B cell (primary cell): ENCODE data around the gene DDX24. TPM values are rescaled to one million over a fixed set of nuclear protein-coding genes. Genes with fewer than 3 reads are reported as not detected.

Source experiments
- ATAC-seq: fragments of 200-7000 bp; cut with Tn5 transposase; one replicate; pipeline ENCODE4 v1.10.0; 2021; ENCODE audit warnings: low read depth, mild to moderate bottlenecking, moderate number of reproducible peaks, moderate library complexity
- CTCF ChIA-PET: fragments of 350-600 bp; sonication (Branson Sonifier 250); formaldehyde crosslinking; loops from one replicate; lab custom pipeline; 2021; ENCODE audit warnings: antibody characterized with exemption, inconsistent platforms; lab: Charles Lee
- POLR2A ChIA-PET: fragments of 350-600 bp; sonication (Branson Sonifier 250); formaldehyde crosslinking; loops from one replicate; lab custom pipeline; 2021; ENCODE audit warnings: antibody characterized with exemption; lab: Charles Lee
- DNase-seq: peaks from one replicate; pipeline ENCODE4 v3.0.0; 2013
- H2AFZ ChIP-seq: 2 replicates; pipeline ENCODE4 v1.6.1; 2012; ENCODE audit warnings: mild to moderate bottlenecking, low read depth, low read length; ENCODE audit not compliant: insufficient read depth, poor library complexity, severe bottlenecking
- H3K27ac ChIP-seq, 2 donors: 1 replicate in 1 of 2; 2 replicates in 1 of 2; pipeline ENCODE4 v1.5.1; 2012 to 2013; ENCODE audit warnings: low read length in 2 of 2, mild to moderate bottlenecking in 2 of 2, moderate library complexity in 1 of 2
- H3K27me3 ChIP-seq, 4 experiments: fragments of 200-600 bp in 1 of 4; sonication (generic) in 1 of 4; replicated peaks in 1 of 4; 1 replicate in 2 of 4; 2 replicates in 2 of 4; pipeline versions ENCODE4 v1.6.1 to v1.7.0; 2013 to 2016; ENCODE audit warnings: low read length in 3 of 4, mild to moderate bottlenecking in 2 of 4, mixed read lengths in 1 of 4, moderate library complexity in 1 of 4; ENCODE audit not compliant: insufficient read depth in 4 of 4, control insufficient read depth in 3 of 4; ENCODE audit errors: control extremely low read depth in 1 of 4
- H3K36me3 ChIP-seq, 2 experiments: replicated peaks in 1 of 2; 1 replicate in 1 of 2; 2 replicates in 1 of 2; pipeline versions ENCODE4 v1.6.1 to v1.7.1; 2013; ENCODE audit warnings: low read length in 1 of 2; ENCODE audit not compliant: insufficient read depth in 2 of 2, control insufficient read depth in 1 of 2; ENCODE audit errors: control extremely low read depth in 1 of 2, extremely low read depth in 1 of 2
- H3K4me1 ChIP-seq, 2 donors: fragments of 200-600 bp in 1 of 2; sonication (generic) in 1 of 2; 1 replicate in 1 of 2; 2 replicates in 1 of 2; pipeline versions ENCODE4 v1.5.1 to v1.6.1; 2013 to 2017; ENCODE audit warnings: low read length in 2 of 2; ENCODE audit not compliant: control insufficient read depth in 2 of 2, insufficient read depth in 2 of 2
- H3K4me2 ChIP-seq: replicated peaks from 2 replicates; pipeline ENCODE3; 2012; ENCODE audit warnings: mild to moderate bottlenecking, low read depth, low read length; ENCODE audit not compliant: poor library complexity, severe bottlenecking
- H3K4me3 ChIP-seq, 5 experiments: fragments of 200-600 bp in 1 of 5; sonication (generic) in 1 of 5; 1 replicate in 3 of 5; 2 replicates in 2 of 5; pipeline versions ENCODE4 v1.5.1 to v1.7.0; 2011 to 2016; ENCODE audit warnings: low read length in 4 of 5, mild to moderate bottlenecking in 4 of 5, low read depth in 2 of 5, control low read depth in 1 of 5, moderate library complexity in 1 of 5; ENCODE audit not compliant: insufficient read depth in 1 of 5; ENCODE audit errors: control extremely low read depth in 1 of 5, extremely low read depth in 1 of 5
- H3K79me2 ChIP-seq: fragments of 200-600 bp; sonication (generic); one replicate; pipeline ENCODE4 v1.6.0; 2016; ENCODE audit warnings: low read length; ENCODE audit not compliant: control insufficient read depth, insufficient read depth
- H3K9ac ChIP-seq: fragments of 200-600 bp; sonication (generic); 2 replicates; pipeline ENCODE4 v1.6.1; 2017; ENCODE audit warnings: mild to moderate bottlenecking, low read length, moderate library complexity
- H3K9me3 ChIP-seq, 3 donors: one replicate each; pipeline versions ENCODE4 v1.6.1 to v1.7.1; 2013; ENCODE audit warnings: low read length in 2 of 3; ENCODE audit not compliant: control insufficient read depth in 2 of 3, insufficient read depth in 1 of 3; ENCODE audit errors: control extremely low read depth in 1 of 3
- H4K20me1 ChIP-seq: 2 replicates; pipeline ENCODE4 v1.6.0; 2012; ENCODE audit warnings: mild to moderate bottlenecking, low read length; ENCODE audit not compliant: insufficient read depth, control insufficient read depth, poor library complexity, severe bottlenecking
- H3K27ac Mint-ChIP-seq: one replicate; pipeline ENCODE4 v1.8.0; 2021; ENCODE audit warnings: mixed read lengths
- H3K27me3 Mint-ChIP-seq: one replicate; pipeline ENCODE4 v1.8.0; 2021; ENCODE audit warnings: mixed read lengths
- H3K4me1 Mint-ChIP-seq: one replicate; pipeline ENCODE4 v1.8.0; 2021; ENCODE audit warnings: mixed read lengths
- H3K4me3 Mint-ChIP-seq: one replicate; pipeline ENCODE4 v1.8.0; 2021; ENCODE audit warnings: mixed read lengths
- H3K9me3 Mint-ChIP-seq: one replicate; pipeline ENCODE4 v1.8.0; 2022; ENCODE audit warnings: mixed read lengths; ENCODE audit not compliant: insufficient read depth
- EZH2 ChIP-seq: IDR thresholded peaks from 2 replicates; pipeline ENCODE4 v1.6.1; 2012; ENCODE audit warnings: borderline replicate concordance, low read depth, mild to moderate bottlenecking, moderate library complexity, low read length; ENCODE audit not compliant: insufficient read depth, poor library complexity, severe bottlenecking
- WGBS: methylation state at CpG from one replicate; pipeline ENCODE4 v1.1.5; 2013; ENCODE audit warnings: missing lambda C conversion rate; ENCODE audit not compliant: insufficient coverage; 5-methylcytosine and 5-hydroxymethylcytosine counted together
- intact Hi-C: fragments of 100-400 bp; cut with micrococcal nuclease; formaldehyde crosslinking; loops from one replicate; pipeline ENCODE4 v1.10.0; 2022
- polyA plus RNA-seq: library from polyadenylated mRNA; depleted of rRNA; stranded (reverse); fragments of >200 nt; gene quantifications from 2 replicates; pipeline ENCODE4 v1.2.3, GENCODE V29; 2012
- total RNA-seq, 2 donors: library from RNA; stranded (reverse); fragments of 120-200 nt in 1 of 2; gene quantifications; 1 replicate in 1 of 2; 2 replicates in 1 of 2; pipeline versions ENCODE4 v1.2.3 to v1.2.4, GENCODE V29; 2013 to 2022
- TF ChIP-seq, protein P1 (sequence below): fragments of 200-600 bp; IDR thresholded peaks from one replicate; pipeline ENCODE4 v1.8.0; 2022; ENCODE audit warnings: antibody characterized with exemption, mild to moderate bottlenecking

Gene DDX24
- total and polyA plus RNA-seq, 2 donors (not counting 1 experiment from before 2014, with no cell fraction given) = 145 to 211 TPM

DNA sequence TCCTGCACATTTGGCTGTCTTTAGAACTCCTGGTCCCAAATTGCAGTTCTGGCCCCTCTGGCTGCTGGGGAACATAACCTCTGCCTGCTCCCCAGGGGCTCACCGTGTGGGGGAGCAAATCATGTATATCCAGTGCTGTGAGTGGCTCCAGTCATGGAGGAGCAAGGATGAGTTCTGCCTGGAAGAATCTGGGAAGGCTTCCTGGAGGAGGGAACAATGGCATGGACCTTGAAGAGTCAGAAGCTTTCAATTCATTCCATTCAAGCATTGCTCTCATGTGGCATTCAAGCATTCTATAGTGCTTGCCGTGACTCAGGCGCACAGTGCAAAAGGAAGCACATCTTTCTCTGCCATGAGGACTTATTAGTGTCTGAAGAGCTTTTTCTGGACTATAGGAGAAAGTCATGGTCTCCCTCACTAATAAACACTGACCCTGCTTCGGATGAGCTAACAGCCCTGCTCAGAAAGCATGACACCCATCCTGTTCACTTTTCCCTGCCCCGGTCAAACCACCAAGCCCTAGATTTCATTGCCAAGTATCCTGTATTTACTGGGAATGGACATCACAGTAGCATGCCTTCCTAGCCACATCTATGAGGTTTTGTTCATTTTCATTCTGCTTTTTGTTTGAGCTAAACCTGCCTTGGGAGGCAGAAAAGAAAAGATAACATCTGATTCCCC is 33.0 kb upstream of the DDX24 start:
- H4K20me1 ChIP-seq = no peaks in the 10 kb centered on the region
- H3K9ac ChIP-seq = no peak overlapping the region
- no peak overlapping the region for H3K4me2 ChIP-seq
- peaks cover 0 to 2% (median 1%) of the 10 kb centered on the region in 3 donors for H3K9me3 ChIP-seq
- no peak overlapping the region for H3K27ac ChIP-seq
- WGBS = 100% methylated on average over 2 of the region's 5 CpGs
- peaks cover 0 to 18% (median 0%) of the 10 kb centered on the region in 4 experiments for H3K27me3 ChIP-seq
- H3K9me3 Mint-ChIP-seq = no peaks in the 10 kb centered on the region
- DNase-seq (no peak), ATAC-seq (no peak)
- H3K4me3 Mint-ChIP-seq = no peak overlapping the region
- H3K4me3 ChIP-seq = no peak overlapping the region
- H3K27ac Mint-ChIP-seq = no peak overlapping the region
- intact Hi-C loops = no loop called here
- H3K27me3 Mint-ChIP-seq = peaks cover 35% of the 10 kb centered on the region
- CTCF ChIA-PET = interaction anchor here (0.8 to 1.4 kb wide), 2 partner anchors 15 to 77 kb away, joined by 3 to 4 read pairs; no protein-coding TSS in a partner anchor
- no peak overlapping the region for H2AFZ ChIP-seq
- H3K36me3 ChIP-seq = no peaks in the 10 kb centered on the region
- H3K4me1 ChIP-seq = no peaks in the 10 kb centered on the region
- H3K4me1 Mint-ChIP-seq = no peaks in the 10 kb centered on the region
- POLR2A ChIA-PET = no interaction called here
- TF ChIP-seq EZH2 = no peak
- TF ChIP-seq, protein P1, sequence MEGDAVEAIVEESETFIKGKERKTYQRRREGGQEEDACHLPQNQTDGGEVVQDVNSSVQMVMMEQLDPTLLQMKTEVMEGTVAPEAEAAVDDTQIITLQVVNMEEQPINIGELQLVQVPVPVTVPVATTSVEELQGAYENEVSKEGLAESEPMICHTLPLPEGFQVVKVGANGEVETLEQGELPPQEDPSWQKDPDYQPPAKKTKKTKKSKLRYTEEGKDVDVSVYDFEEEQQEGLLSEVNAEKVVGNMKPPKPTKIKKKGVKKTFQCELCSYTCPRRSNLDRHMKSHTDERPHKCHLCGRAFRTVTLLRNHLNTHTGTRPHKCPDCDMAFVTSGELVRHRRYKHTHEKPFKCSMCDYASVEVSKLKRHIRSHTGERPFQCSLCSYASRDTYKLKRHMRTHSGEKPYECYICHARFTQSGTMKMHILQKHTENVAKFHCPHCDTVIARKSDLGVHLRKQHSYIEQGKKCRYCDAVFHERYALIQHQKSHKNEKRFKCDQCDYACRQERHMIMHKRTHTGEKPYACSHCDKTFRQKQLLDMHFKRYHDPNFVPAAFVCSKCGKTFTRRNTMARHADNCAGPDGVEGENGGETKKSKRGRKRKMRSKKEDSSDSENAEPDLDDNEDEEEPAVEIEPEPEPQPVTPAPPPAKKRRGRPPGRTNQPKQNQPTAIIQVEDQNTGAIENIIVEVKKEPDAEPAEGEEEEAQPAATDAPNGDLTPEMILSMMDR = no peak
- H3K79me2 ChIP-seq = no peaks in the 10 kb centered on the region

DNA sequence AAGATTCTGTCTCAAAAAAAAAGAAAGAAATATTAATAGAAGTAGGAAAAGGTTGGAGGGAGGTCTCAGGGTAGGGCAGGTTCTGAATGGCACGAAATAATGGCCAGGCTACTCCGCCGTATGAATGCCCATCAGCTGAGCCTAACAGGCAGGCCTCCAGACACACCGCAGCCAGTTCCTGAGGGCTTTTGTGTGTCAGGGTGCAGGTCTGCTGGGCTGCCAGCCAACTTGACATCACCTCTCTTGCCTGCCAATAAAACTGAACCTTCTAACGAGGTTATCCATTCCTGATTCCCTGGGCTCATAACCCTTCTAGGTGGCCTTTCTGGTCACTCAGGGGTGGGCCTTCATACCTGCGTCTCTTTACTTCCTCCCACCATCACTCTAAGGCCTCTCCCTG is 32.5 kb upstream of the DDX24 start:
- Mint-ChIP-seq H3K4me3 (no peak overlapping the region), H3K27ac (no peak overlapping the region), H3K27me3 (peaks cover 35% of the 10 kb centered on the region), H3K4me1 (no peaks in the 10 kb centered on the region), H3K9me3 (no peaks in the 10 kb centered on the region)
- H3K4me1 ChIP-seq = no peaks in the 10 kb centered on the region
- H3K9me3 ChIP-seq = no peaks in the 10 kb centered on the region
- H3K9ac ChIP-seq = no peak overlapping the region
- no peaks in the 10 kb centered on the region for H3K36me3 ChIP-seq
- DNase-seq = no peak
- no peak overlapping the region for H3K4me3 ChIP-seq
- no peak overlapping the region for H3K4me2 ChIP-seq
- no peak overlapping the region for H3K27ac ChIP-seq
- H2AFZ ChIP-seq = no peak overlapping the region
- WGBS = 86% methylated on average over 6 of the region's 6 CpGs
- POLR2A ChIA-PET = no interaction called here
- peaks cover 0 to 12% (median 0%) of the 10 kb centered on the region in 4 experiments for H3K27me3 ChIP-seq
- CTCF ChIA-PET = no interaction called here
- TF ChIP-seq, protein P1 = no peak
- TF ChIP-seq EZH2 = no peak
- intact Hi-C loops = no loop called here
- ATAC-seq = no peak
- H4K20me1 ChIP-seq = no peaks in the 10 kb centered on the region
- H3K79me2 ChIP-seq = no peaks in the 10 kb centered on the region
